Ishikawa (cell line): Measurements from ENCODE around the gene ZNF701.

Source experiments
- CREB1 ChIP-seq: IDR thresholded peaks from 2 replicates; pipeline ENCODE4 v1.6.1; 2012; ENCODE audit warnings: low read depth
- EGR1 ChIP-seq: IDR thresholded peaks from 2 replicates; pipeline ENCODE4 v1.6.1; 2012
- RAD21 ChIP-seq: IDR thresholded peaks from 2 replicates; pipeline ENCODE4 v1.6.1; 2012; ENCODE audit warnings: low read depth
- REST ChIP-seq: IDR thresholded peaks from 2 replicates; pipeline ENCODE4 v1.6.1; 2012; ENCODE audit warnings: low read depth, mild to moderate bottlenecking
- TCF12 ChIP-seq: IDR thresholded peaks from 2 replicates; pipeline ENCODE4 v1.6.1; 2012; ENCODE audit warnings: low read depth
- TEAD4 ChIP-seq: IDR thresholded peaks from 2 replicates; pipeline ENCODE4 v1.6.1; 2012
- ZBTB7A ChIP-seq: IDR thresholded peaks from 2 replicates; pipeline ENCODE4 v1.6.1; 2012; ENCODE audit warnings: low read depth

DNA sequence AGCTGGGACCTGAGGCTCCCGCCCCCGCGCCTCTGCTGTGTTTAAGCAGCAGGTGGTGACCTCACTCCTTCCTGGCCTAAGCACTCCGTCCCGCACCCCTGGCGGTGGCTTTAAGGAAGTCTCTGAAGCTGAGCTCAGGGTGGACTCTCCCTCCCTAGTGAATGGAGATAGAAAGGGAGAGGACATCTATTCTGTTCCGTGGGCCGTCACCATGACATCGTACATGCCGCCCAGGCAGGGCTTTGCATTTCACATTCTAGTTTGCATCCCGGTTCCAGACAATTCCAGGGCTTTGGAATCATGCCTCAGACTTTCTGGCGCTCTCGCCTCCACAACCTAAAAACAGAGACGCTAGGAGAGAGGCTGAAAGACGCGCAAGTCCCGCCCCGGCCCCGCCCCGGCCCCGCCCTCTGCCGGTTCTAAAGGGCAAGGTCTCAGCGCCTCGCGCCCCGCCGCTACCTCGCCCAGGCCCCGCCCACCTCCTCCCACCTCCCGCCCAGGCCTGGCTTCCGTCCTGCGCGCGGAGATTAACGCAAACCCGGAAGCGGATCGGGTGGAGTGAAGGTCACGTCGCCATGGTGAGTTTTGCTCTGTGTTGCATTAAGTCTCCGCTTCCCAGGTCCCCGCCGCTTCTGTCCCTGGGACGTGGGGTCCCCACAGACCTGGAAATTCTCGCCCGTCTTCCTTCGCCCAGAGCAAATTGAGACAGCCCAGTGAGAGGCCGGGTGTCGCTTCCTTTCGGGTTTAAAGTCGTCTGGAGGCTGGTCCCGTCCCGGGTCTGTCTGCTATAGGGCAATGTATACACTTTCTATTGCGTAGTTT lies 42.7 kb upstream of the ZNF701 start, which contains the start of gene ZNF808:
- TF ChIP-seq TEAD4 (no peak), RAD21 (peak; percentile 22; the same call in 1 of the 2 replicates), TCF12 (no peak), ZBTB7A (no peak), REST (no peak), CREB1 (no peak), EGR1 (peak; percentile 69)
